ENCODE data around the gene ARHGAP23.

ARHGAP23 gene

GRCh38 chr17:38560503-38561318, 132.4 kb downstream of the ARHGAP23 start:
- FAIRE-seq (no peak), DNase-seq (ENCODE audit: extremely low spot score, insufficient read length, low read depth) (no peak)

GRCh38 chr17:38561416-38562214, 133.4 kb downstream of the ARHGAP23 start:
- DNase-seq (ENCODE audit: extremely low spot score, insufficient read length, low read depth) (no peak), FAIRE-seq (no peak)
